BLaER1 (cell line): ENCODE data around the gene EIF4E.
"Not testable (repeated sequence)": the region's sequence is repeated elsewhere in the genome, so short reads cannot be mapped to it uniquely, and the experiment has no call there.

Experiments
- H3K27ac ChIP-seq: shearing (Covaris generic); formaldehyde crosslinking; 2 replicates; pipeline ENCODE4 v1.8.1; 2022
- H3K27me3 ChIP-seq: shearing (Covaris generic); formaldehyde crosslinking; 2 replicates; pipeline ENCODE4 v1.8.1; 2022
- H3K36me3 ChIP-seq: shearing (Covaris generic); formaldehyde crosslinking; 2 replicates; pipeline ENCODE4 v1.8.1; 2022
- H3K4me1 ChIP-seq: shearing (Covaris generic); formaldehyde crosslinking; 2 replicates; pipeline ENCODE4 v1.8.1; 2022
- H3K4me2 ChIP-seq: shearing (Covaris generic); formaldehyde crosslinking; 2 replicates; pipeline ENCODE4 v1.8.1; 2022
- H3K4me3 ChIP-seq: shearing (Covaris generic); formaldehyde crosslinking; 2 replicates; pipeline ENCODE4 v1.8.1; 2022
- H3K9ac ChIP-seq: shearing (Covaris generic); formaldehyde crosslinking; 2 replicates; pipeline ENCODE4 v1.8.1; 2022
- H3K9me3 ChIP-seq: shearing (Covaris generic); formaldehyde crosslinking; 2 replicates; pipeline ENCODE4 v1.8.1; 2022
- H4K20me1 ChIP-seq: shearing (Covaris generic); formaldehyde crosslinking; 2 replicates; pipeline ENCODE4 v1.8.1; 2022
- Cebpa-rat ChIP-seq: shearing (Covaris generic); IDR thresholded peaks from 2 replicates; pipeline ENCODE4 v1.8.1; 2022

Gene EIF4E

DNA sequence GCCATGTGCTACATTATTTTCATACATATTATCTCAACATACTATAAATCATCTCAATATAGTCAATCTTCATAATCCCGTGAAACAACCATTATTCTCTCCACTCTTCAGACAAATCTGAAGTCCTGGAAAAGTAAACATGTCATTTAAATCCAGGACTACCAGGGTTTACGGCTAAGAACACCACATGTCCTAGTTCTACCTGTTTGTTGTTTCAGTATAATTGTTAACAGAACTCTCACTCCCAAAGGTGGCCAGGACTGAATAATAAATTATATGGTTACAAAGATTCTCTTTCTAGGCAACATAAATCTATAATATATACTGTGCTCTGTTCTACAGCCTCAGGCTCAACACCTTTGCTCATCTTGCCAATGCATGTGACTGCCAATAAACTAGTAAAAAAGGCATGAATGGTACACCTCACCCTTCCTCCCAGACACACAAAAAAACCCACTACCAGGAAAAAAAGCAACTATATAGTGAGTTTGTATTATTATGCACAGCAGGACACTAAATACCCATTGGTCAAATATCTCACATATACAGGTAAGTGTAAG, 20.1 kb downstream of the EIF4E start:
- Histone ChIP-seq H3K27me3 (no peaks in the 10 kb centered on the region), H3K36me3 (peaks cover 69% of the 10 kb centered on the region), H3K9ac (no peak overlapping the region), H3K4me2 (no peak overlapping the region), H3K4me3 (no peak overlapping the region), H3K27ac (no peak overlapping the region), H3K9me3 (0 out of 2 replicates have a peak, but pooled peaks cover 6% of the 10 kb centered on the region), H3K4me1 (no peaks in the 10 kb centered on the region), H4K20me1 (peaks cover 100% of the 10 kb centered on the region)
- TF ChIP-seq Cebpa-rat: no peak

DNA sequence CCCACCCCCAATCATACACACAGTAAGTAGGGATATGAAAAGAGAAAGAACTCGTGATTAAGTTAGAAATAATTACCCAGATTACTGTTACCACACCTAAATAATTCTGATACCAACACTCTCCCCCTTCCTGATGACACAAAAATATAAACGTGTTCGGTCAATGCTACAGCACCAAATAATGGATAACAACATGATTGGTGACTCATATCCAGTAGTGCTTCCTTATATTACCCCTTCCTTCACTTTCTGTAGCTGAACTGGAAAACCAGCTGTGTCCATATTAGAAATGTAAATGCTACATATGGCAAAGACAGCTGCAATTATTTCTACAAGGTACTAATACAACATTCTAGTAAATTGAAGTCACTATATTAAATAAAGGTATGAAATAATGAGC, 20.8 kb downstream of the EIF4E start:
- H3K9me3 ChIP-seq: 0 out of 2 replicates have a peak, but pooled peaks cover 6% of the 10 kb centered on the region
- no peaks in the 10 kb centered on the region for H3K4me1 ChIP-seq
- H3K4me3 ChIP-seq: no peak overlapping the region
- no peak overlapping the region for H3K27ac ChIP-seq
- peaks cover 72% of the 10 kb centered on the region for H3K36me3 ChIP-seq
- H3K27me3 ChIP-seq: no peaks in the 10 kb centered on the region
- H4K20me1 ChIP-seq: peaks cover 100% of the 10 kb centered on the region
- TF ChIP-seq Cebpa-rat: no peak
- H3K9ac ChIP-seq: no peak overlapping the region
- H3K4me2 ChIP-seq: no peak overlapping the region

DNA sequence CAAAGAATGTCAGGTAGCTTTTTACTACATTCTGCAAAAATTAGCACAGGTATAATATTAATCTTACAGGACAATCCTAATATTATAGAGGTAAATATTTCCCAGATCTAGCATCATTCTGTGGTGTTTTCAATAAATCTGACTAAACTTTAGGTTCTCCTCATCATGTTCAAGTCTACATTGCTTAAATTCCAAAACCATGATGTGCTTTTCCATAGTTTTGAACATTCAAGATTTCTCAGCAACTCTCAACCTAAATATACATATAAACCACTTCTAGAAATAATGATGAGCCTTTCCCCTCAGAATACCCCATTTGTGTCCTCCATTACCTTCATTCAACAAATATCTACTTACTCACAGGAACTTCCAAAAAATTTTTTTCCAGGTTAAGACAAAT, 23.1 kb downstream of the EIF4E start:
- no peak for TF ChIP-seq Cebpa-rat
- no peaks in the 10 kb centered on the region for H3K4me1 ChIP-seq
- H3K4me3 ChIP-seq: no peak overlapping the region
- H3K9ac ChIP-seq: no peak overlapping the region
- peaks cover 81% of the 10 kb centered on the region for H3K36me3 ChIP-seq
- H3K27ac ChIP-seq: no peak overlapping the region
- H3K9me3 ChIP-seq: 0 out of 2 replicates have a peak, but pooled peaks cover 3% of the 10 kb centered on the region
- peaks cover 100% of the 10 kb centered on the region for H4K20me1 ChIP-seq
- no peaks in the 10 kb centered on the region for H3K27me3 ChIP-seq
- no peak overlapping the region for H3K4me2 ChIP-seq

DNA sequence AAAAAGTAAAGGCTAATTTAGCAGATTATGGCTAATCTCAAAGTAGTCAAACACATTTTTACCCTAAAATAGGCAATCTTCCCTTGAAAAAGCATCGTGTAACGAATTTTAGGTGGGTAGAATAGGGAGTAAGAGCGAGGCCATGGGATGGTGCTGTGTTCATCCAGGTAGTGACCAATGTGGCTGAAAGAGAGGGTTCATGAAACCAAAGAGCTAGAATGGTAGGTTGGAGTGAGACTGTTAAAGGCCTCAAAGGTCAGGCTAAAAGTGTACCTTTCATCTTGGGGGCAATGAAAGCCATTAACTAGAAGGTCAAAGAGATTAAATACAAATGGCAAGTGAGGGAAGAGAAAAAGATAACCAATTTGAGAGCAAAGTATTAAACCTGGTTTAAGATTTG, 23.6 kb downstream of the EIF4E start:
- Histone ChIP-seq H3K4me1 (no peaks in the 10 kb centered on the region), H3K9me3 (0 out of 2 replicates have a peak, but pooled peaks cover 3% of the 10 kb centered on the region), H3K4me2 (no peak overlapping the region), H4K20me1 (peaks cover 99% of the 10 kb centered on the region), H3K4me3 (no peak overlapping the region), H3K27me3 (no peaks in the 10 kb centered on the region), H3K36me3 (peaks cover 82% of the 10 kb centered on the region), H3K9ac (no peak overlapping the region), H3K27ac (no peak overlapping the region)
- TF ChIP-seq Cebpa-rat: no peak

DNA sequence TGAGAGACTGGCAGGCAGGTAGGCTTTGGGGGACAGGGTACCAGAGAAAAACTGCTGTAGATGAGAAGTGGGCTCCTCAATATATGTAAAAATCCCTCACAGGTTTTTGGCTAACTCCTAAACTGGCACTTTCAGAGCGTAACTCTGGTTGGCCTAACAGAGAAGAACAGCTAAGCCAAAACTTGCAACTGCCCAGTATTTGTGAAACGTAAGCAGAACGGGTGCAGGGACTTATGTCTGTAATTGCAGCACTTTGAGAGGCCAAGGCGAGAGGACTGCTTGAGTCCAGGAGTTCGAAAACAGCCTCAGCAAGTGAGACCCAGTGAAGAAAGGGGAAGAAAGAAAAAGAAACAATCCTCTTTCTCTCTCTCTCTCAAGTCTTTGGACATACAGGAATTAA, 25.0 kb downstream of the EIF4E start:
- no peak overlapping the region for H3K9ac ChIP-seq
- TF ChIP-seq Cebpa-rat: no peak
- H3K27ac ChIP-seq: no peak overlapping the region
- H4K20me1 ChIP-seq: peaks cover 98% of the 10 kb centered on the region
- no peaks in the 10 kb centered on the region for H3K4me1 ChIP-seq
- no peaks in the 10 kb centered on the region for H3K27me3 ChIP-seq
- no peak overlapping the region for H3K4me3 ChIP-seq
- peaks cover 85% of the 10 kb centered on the region for H3K36me3 ChIP-seq
- no peak overlapping the region for H3K4me2 ChIP-seq
- 0 out of 2 replicates have a peak, but pooled peaks cover 3% of the 10 kb centered on the region for H3K9me3 ChIP-seq

DNA sequence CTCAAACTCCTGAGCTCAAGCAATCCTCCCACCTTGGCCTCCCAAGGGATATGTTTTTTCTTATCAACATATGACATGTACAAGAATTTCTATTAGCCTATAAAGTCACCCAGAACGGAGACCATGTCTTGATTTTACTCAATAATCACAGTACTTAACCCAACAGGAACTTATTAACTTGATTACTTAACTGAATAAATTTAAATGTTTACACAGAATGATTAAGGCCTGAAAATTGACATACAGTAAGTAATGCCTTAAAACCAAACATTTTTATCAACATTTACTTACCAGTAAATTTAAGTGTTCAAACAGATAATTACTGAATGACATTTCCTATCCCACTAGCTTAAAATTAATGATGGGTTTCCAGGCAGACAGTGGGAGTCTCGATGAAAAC, 25.4 kb downstream of the EIF4E start:
- no peak overlapping the region for H3K27ac ChIP-seq
- H3K27me3 ChIP-seq: no peaks in the 10 kb centered on the region
- H3K9ac ChIP-seq: no peak overlapping the region
- no peak overlapping the region for H3K4me2 ChIP-seq
- no peak overlapping the region for H3K4me3 ChIP-seq
- peaks cover 98% of the 10 kb centered on the region for H4K20me1 ChIP-seq
- 0 out of 2 replicates have a peak, but pooled peaks cover 3% of the 10 kb centered on the region for H3K9me3 ChIP-seq
- no peak for TF ChIP-seq Cebpa-rat
- peaks cover 81% of the 10 kb centered on the region for H3K36me3 ChIP-seq
- no peaks in the 10 kb centered on the region for H3K4me1 ChIP-seq

DNA sequence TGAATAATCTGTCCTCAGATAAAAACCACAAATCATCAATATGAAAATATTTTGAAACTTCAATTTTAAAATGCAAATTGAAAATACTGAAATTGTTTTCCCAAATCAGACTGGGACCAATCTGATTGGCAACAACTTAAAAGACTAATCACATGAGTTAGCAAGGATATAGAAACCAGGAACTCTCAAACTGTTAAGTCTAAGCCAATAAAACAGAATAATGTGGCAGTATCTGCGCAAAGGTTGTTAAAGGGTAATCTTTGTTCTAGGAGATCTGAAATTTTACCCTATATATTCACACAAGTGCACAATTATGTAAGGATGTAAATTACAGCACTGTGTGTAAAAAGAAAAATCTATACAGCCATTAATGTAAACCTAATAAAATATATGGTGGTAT, 29.7 kb downstream of the EIF4E start:
- TF ChIP-seq Cebpa-rat: no peak
- H4K20me1 ChIP-seq: peaks cover 98% of the 10 kb centered on the region
- no peaks in the 10 kb centered on the region for H3K4me1 ChIP-seq

DNA sequence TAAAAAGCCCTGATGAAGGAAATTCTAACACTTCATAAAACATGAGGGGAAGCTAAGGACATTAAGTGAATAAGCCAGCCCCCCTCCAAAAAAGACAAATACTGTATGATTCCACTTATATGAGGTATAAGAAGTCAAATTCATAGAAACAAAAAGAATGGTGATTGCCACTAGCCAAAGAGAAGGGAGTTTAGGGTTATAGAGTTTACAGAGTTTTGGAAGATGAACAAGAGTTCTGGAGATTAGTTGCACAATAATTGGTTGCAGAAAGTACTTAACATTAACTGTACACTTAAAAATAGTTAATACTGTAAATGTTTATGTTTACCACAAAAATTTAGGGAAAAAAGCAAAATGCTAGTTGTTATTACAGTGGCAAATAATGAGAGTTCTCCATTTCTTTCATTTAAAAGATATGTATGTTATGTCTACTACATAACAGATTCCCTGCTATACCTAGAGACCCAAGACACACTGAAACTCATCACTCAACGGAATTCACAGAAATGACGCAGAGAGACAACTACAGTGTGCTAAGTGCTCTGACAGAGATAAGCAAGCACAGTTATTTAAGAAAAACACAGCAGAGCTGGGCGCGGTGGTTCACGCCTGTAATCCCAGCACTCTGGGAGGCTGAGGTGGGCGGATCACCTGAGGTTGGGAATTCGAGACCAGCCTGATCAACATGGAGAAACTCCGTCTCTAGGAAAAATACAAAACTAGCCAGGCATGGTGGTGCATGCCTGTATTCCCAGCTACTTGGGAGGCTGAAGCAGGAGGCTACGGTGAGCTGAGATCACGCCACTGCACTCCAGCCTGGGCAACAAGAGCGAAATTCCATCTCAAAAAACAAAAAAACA, 37.2 kb downstream of the EIF4E start:
- no peaks in the 10 kb centered on the region for H3K4me1 ChIP-seq
- H3K27me3 ChIP-seq: no peaks in the 10 kb centered on the region
- H3K9ac ChIP-seq: no peak overlapping the region
- H4K20me1 ChIP-seq: peaks cover 78% of the 10 kb centered on the region
- peaks cover 97% of the 10 kb centered on the region for H3K36me3 ChIP-seq
- H3K4me3 ChIP-seq: no peak overlapping the region
- H3K4me2 ChIP-seq: no peak overlapping the region
- H3K27ac ChIP-seq: no peak overlapping the region
- TF ChIP-seq Cebpa-rat: no peak
- peaks cover 31% of the 10 kb centered on the region for H3K9me3 ChIP-seq

More for the DNA sequence above, 29.7 kb downstream of the EIF4E start:
- Histone ChIP-seq H3K4me2 (no peak overlapping the region), H3K9me3 (peaks cover 30% of the 10 kb centered on the region), H3K27me3 (no peaks in the 10 kb centered on the region), H3K36me3 (peaks cover 92% of the 10 kb centered on the region), H3K9ac (no peak overlapping the region), H3K4me3 (no peak overlapping the region), H3K27ac (no peak overlapping the region)

DNA sequence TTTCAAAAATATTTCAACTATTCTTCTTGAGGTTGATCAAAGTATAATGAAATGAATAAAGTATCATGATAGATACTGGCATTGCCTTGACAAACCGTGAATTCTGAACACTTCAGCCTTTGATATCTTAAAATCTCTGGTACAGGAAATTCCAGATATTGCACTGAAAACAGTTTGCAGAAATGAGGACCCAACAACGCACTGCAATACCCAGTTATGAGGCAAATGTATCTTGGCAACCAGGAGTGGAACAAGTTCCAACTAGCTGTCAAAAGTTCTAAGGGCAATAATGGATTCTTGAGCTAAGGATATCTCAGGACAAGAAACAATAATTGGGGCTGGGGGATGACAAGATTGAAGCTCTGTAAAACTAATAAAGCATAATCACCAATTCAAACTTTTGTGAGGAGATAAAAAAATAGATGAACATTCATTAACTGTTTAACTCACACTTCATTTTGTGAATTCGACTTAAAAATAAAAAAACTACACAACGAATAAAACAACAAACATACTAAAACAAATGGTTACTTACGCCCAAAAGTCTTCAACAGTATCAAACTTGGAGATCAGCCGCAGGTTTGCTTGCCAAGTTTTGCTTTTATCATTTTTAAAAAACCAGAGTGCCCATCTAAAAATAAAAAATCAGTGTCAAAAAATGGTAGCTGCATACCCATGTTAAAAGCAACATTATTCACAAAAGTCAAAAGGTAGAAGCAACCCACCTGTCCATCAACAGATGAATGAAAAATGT, 38.1 kb downstream of the EIF4E start:
- Histone ChIP-seq H3K4me3 (no peak overlapping the region), H3K9ac (no peak overlapping the region), H3K9me3 (peaks cover 22% of the 10 kb centered on the region), H3K4me1 (no peaks in the 10 kb centered on the region), H3K27me3 (no peaks in the 10 kb centered on the region), H3K36me3 (peaks cover 97% of the 10 kb centered on the region), H4K20me1 (peaks cover 79% of the 10 kb centered on the region), H3K4me2 (no peak overlapping the region), H3K27ac (no peak overlapping the region)
- no peak for TF ChIP-seq Cebpa-rat

DNA sequence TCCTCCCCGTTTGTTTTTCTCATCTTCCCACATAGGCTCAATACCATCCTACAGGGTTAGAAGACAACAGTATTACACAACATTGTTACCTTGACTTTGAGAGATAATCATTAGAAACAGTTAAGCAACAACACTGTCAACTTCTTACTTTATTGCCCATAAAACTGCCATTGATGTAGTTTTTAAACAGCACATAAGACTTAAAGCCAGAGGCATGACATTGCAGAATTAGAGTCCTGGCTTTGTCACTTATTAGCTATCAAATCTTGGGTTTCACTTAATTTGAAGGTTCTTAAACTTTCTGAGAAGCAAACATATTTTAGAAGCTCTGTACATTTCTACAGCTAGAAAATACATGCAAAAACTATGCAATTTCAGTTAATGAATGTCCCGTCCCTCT, 41.8 kb downstream of the EIF4E start:
- Histone ChIP-seq H3K36me3 (peaks cover 90% of the 10 kb centered on the region), H3K9ac (no peak overlapping the region), H4K20me1 (peaks cover 54% of the 10 kb centered on the region), H3K27me3 (no peaks in the 10 kb centered on the region), H3K4me3 (no peak overlapping the region), H3K4me1 (no peaks in the 10 kb centered on the region), H3K4me2 (no peak overlapping the region), H3K27ac (no peak overlapping the region), H3K9me3 (no peaks in the 10 kb centered on the region)
- no peak for TF ChIP-seq Cebpa-rat

DNA sequence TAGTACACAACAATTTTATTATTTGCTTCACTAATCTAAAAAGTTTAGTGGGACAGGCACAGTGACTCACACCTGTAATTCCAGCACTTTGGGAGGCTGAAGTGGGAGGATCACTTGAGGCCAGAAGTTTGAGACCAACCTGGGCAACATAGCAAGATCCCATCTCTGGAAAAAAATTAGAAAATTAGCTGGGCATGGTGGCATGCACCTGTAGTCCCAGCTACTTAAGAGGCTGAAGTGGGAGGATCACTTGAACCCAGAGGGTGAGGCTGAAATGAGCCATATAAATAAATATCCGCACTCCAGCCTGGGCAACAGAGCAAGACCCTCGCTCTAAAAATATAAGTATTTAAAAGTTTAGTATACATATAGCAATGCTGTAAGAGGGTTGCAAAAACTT, 42.6 kb downstream of the EIF4E start:
- H3K36me3 ChIP-seq: peaks cover 90% of the 10 kb centered on the region
- not testable (repeated sequence) for H3K4me1 ChIP-seq, H3K9me3 ChIP-seq, H3K27ac ChIP-seq, H3K27me3 ChIP-seq, H3K4me2 ChIP-seq, H3K4me3 ChIP-seq, H3K9ac ChIP-seq
- peaks cover 46% of the 10 kb centered on the region for H4K20me1 ChIP-seq

DNA sequence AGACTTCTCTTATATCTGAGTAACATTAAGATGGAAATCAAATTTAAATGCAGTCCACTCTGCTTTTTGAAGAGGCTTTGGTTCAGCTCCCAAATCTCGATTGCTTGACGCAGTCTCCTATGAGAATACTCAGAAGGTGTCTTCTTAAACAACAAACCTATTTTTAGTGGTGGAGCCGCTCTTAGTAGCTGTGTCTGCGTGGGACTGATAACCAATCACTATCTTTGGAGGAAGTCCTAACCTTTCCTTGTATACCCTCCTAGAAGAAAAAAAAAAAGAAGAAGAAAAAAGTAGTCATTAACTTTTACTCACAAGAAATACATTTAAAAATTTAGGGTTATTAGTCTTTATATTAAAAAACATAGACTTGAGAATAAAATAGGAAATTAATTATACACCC, 48.0 kb downstream of the EIF4E start:
- peaks cover 81% of the 10 kb centered on the region for H3K36me3 ChIP-seq
- H3K4me2 ChIP-seq, H3K4me3 ChIP-seq, H3K9ac ChIP-seq, H3K4me1 ChIP-seq, H3K27ac ChIP-seq, H3K27me3 ChIP-seq, H3K9me3 ChIP-seq: not testable (repeated sequence)
- H4K20me1 ChIP-seq: peaks cover 13% of the 10 kb centered on the region; the same call in 1 of the 2 replicates
